ENCODE results near the gene ADGRD1. TPM values are rescaled to one million over a fixed set of nuclear protein-coding genes. Genes with fewer than 3 reads are reported as not detected.

The ADGRD1 gene
- total and polyA plus RNA-seq, 2 of the 8 experiments (the other 6 are each of a cell fraction or from before 2014, with no cell fraction given) = 0.36 to 0.48 TPM

DNA sequence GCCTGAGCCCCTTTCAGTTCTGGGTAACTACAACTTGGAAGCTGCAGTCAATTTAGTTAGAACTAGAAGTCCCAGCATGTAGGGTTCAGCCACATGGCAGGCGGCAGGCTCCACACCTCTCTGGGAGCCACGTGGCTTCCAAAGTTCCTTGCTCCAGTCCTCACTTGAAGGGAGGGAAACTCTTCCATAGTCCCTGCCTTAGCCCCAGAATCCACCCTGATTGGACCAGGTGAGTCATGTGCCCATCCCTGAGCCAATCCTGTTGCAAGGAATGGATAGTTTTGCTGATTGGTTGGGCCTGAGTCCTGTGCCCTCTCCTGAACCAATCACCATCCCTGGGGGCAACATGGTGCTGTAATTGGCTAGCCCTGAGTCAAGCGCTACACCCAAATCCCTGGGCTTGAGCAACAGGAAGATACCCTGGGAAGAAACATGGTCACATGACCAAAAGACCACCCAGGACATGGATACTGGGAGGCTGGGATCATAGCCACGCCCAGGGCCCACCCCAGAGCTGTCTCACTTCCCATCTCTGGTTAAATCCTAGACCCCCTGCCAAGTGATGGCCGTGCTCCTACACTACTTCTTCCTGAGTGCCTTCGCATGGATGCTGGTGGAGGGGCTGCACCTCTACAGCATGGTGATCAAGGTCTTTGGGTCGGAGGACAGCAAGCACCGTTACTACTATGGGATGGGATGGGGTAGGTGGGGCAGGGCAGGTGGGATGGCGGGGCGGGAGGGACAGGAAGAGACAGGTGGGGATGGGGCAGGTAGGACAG lies 154.7 kb downstream of the ADGRD1 start:
- Histone ChIP-seq H3K56ac (replicated peaks; ENCODE audit: insufficient read length, low read depth, low read length) (no peak overlapping the region), H4K20me1 (replicated peaks in 1 of 2; ENCODE audit: control insufficient read depth in 1 of 2, insufficient read depth in 2 of 2, low read length in 2 of 2) (no peaks in the 10 kb centered on the region)
- no peak for FAIRE-seq

More for the DNA sequence above, 154.7 kb downstream of the ADGRD1 start:
- Histone ChIP-seq H3K4me1 (replicated peaks in 1 of 4; ENCODE audit: control insufficient read depth in 3 of 4, insufficient read depth in 4 of 4, low read length in 3 of 4) (no peaks in the 10 kb centered on the region; a peak in 1 of 7 replicates), H3K27me3 (replicated peaks in 1 of 4; ENCODE audit: control insufficient read depth in 3 of 4, extremely low read depth in 1 of 4, insufficient read depth in 3 of 4, low read length in 3 of 4) (no peaks in the 10 kb centered on the region), H3K79me1 (ENCODE audit: low read depth, low read length) (no peaks in the 10 kb centered on the region), H3K4me3 (ENCODE audit: extremely low read depth in 1 of 4, insufficient read depth in 2 of 4, low read depth in 3 of 4, low read length in 4 of 4) (no peak overlapping the region), H3K27ac (ENCODE audit: low read depth, low read length) (no peak overlapping the region), H3K4ac (replicated peaks; ENCODE audit: insufficient read length, low read depth, low read length) (no peak overlapping the region), H3K23ac (ENCODE audit: insufficient read length) (no peak overlapping the region), H3K23me2 (ENCODE audit: low read depth, low read length) (no peaks in the 10 kb centered on the region), H3K18ac (ENCODE audit: extremely low read depth, low read length) (no peak overlapping the region), H3K4me2 (ENCODE audit: insufficient read depth in 1 of 2, low read depth in 2 of 2, low read length in 2 of 2) (no peak overlapping the region), H2BK120ac (replicated peaks; ENCODE audit: low read depth, low read length) (no peak overlapping the region), H4K8ac (ENCODE audit: extremely low read depth, insufficient read depth, low read length) (no peak overlapping the region; the same call in 1 of the 2 replicates), H3K36me3 (ENCODE audit: control insufficient read depth in 2 of 4, insufficient read depth in 4 of 4, low read length in 3 of 4) (no peaks in the 10 kb centered on the region; a peak in 1 of 8 replicates), H3K14ac (ENCODE audit: insufficient read length) (no peak overlapping the region), H3K9ac (replicated peaks in 1 of 4; ENCODE audit: extremely low read depth in 1 of 4, low read depth in 3 of 4, low read length in 3 of 4) (no peak overlapping the region), H4K5ac (ENCODE audit: insufficient read length, low read depth, low read length) (no peak overlapping the region), H4K91ac (replicated peaks; ENCODE audit: insufficient read length, low read length) (no peak overlapping the region), H2BK5ac (ENCODE audit: low read depth, low read length) (no peak overlapping the region), H2BK20ac (ENCODE audit: low read length) (no peak overlapping the region), H2AFZ (ENCODE audit: low read length) (no peak overlapping the region), H2AK5ac (ENCODE audit: low read depth, low read length) (no peak overlapping the region), H2BK15ac (ENCODE audit: low read length) (no peak overlapping the region), H3K79me2 (ENCODE audit: control insufficient read depth in 1 of 2, insufficient read depth in 2 of 2, low read length in 2 of 2) (no peaks in the 10 kb centered on the region), H3K9me3 (ENCODE audit: insufficient read depth in 2 of 2, low read depth in 1 of 2, low read length in 1 of 2) (0 out of 4 replicates have a peak, but pooled peaks cover 0 to 2% of the 10 kb centered on the region in 2 experiments), H2BK12ac (ENCODE audit: low read depth, low read length) (no peak overlapping the region)
- POLR2A ChIA-PET (ENCODE audit: partially characterized antibody) = no interaction called here
- no peak for DNase-seq (ENCODE audit: low read depth in 1 of 2, low spot score in 2 of 2)
- TF ChIP-seq, protein P1, sequence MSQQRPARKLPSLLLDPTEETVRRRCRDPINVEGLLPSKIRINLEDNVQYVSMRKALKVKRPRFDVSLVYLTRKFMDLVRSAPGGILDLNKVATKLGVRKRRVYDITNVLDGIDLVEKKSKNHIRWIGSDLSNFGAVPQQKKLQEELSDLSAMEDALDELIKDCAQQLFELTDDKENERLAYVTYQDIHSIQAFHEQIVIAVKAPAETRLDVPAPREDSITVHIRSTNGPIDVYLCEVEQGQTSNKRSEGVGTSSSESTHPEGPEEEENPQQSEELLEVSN (IDR thresholded peaks at IDR 0.05) = peak; percentile 41; the same call in 1 of the 2 replicates
- TF ChIP-seq TBP (IDR thresholded peaks at IDR 0.05; ENCODE audit: low read depth, low read length) = no peak
- TF ChIP-seq, protein P2, sequence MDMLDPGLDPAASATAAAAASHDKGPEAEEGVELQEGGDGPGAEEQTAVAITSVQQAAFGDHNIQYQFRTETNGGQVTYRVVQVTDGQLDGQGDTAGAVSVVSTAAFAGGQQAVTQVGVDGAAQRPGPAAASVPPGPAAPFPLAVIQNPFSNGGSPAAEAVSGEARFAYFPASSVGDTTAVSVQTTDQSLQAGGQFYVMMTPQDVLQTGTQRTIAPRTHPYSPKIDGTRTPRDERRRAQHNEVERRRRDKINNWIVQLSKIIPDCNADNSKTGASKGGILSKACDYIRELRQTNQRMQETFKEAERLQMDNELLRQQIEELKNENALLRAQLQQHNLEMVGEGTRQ (IDR thresholded peaks at IDR 0.05; ENCODE audit: low read length) = 0 out of 2 replicates have a peak, but pooled peaks have one; percentile 6
- CTCF ChIA-PET (ENCODE audit: partially characterized antibody) = interaction anchor here (5.7 kb wide), 1 partner anchor 7 kb away, joined by 126 read pairs; no protein-coding TSS in a partner anchor
- WGBS, 2 experiments (ENCODE audit: extremely low coverage in 1 of 2, insufficient coverage in 1 of 2, insufficient read length in 1 of 2, insufficient replicate concordance in 2 of 2, low coverage in 1 of 2, low lambda C conversion rate in 2 of 2, missing lambda C conversion rate in 1 of 2) = 87% methylated on average over 8 of the region's 10 CpGs; no CpG with 5 or more reads in 1 of the 2 experiments

Measured in H1 (cell line).